Measurements from ENCODE around the gene CNOT9.

Gene CNOT9

GRCh38 chr2:218570850-218571249, 2.2 kb downstream of the CNOT9 start:
- DNase-seq (ENCODE audit: low read depth, low spot score): peak; percentile 47
- H3K4me3 ChIP-seq (ENCODE audit: low read depth, low read length): peak overlapping the region; percentile 93
- TF ChIP-seq, protein P1, sequence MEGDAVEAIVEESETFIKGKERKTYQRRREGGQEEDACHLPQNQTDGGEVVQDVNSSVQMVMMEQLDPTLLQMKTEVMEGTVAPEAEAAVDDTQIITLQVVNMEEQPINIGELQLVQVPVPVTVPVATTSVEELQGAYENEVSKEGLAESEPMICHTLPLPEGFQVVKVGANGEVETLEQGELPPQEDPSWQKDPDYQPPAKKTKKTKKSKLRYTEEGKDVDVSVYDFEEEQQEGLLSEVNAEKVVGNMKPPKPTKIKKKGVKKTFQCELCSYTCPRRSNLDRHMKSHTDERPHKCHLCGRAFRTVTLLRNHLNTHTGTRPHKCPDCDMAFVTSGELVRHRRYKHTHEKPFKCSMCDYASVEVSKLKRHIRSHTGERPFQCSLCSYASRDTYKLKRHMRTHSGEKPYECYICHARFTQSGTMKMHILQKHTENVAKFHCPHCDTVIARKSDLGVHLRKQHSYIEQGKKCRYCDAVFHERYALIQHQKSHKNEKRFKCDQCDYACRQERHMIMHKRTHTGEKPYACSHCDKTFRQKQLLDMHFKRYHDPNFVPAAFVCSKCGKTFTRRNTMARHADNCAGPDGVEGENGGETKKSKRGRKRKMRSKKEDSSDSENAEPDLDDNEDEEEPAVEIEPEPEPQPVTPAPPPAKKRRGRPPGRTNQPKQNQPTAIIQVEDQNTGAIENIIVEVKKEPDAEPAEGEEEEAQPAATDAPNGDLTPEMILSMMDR (IDR thresholded peaks at IDR 0.05; ENCODE audit: low read depth, low read length): no peak
- in situ Hi-C loops (cut with HindIII; ENCODE audit: low sequenced_read_pairs): no loop called here

DNA sequence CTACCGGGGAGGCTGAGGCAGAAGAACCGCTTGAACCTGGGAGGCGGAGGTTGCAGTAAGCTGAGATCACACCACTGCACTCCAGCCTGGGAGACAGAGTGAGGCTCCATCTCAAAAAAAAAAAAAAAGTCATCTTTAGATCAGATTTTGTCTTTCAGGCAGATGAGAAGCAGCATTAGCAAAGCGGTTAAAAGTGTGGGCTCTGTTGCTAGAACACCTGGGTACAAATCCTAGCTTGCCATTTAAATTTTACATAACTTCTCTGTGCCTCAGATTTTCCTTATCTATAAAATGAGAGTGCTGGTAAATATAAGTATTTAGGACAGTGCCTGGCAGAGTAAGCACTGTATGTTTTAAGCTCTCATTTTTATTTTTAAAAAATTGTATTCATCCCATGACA, 8.2 kb downstream of the CNOT9 start:
- no peak for DNase-seq (ENCODE audit: low read depth, low spot score)
- no peak overlapping the region for H3K4me3 ChIP-seq (ENCODE audit: low read depth, low read length)
- TF ChIP-seq, protein P1 (IDR thresholded peaks at IDR 0.05; ENCODE audit: low read depth, low read length): no peak
- in situ Hi-C loops (cut with HindIII; ENCODE audit: low sequenced_read_pairs): no loop called here

DNA sequence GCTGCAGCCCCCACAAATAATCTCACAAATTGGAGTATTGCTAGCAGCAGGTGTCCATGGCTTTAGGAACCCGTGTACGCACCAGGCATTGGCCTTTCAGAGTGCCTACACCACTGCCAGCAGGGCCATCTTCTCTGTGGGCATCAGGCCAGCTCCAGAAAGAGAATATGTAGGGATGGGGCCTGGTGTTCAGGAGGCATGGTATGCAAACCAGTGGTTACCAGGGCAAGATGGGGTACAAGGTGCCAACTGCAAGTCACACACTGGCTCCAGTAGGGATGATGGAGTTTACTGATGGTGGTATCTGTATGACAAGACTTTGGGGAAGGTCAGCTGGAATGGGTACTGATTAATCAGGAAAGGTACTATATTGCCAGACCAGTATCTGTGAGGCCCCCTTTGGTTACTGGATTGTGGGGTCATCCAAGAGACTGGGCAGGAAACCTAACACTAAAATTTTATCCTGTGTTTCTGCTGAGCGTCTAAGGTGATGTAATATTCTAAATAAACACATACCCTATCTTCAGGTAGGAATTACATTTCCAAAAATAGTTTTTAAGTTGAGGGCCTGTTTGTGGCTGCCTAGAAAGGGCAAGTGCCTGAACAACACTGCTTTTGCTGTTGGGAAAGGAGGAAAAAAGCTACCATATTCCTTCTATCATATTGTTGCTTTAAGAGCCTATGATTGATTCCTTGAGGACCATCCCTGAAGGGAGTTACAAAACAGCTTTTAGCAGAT, 9.0 kb downstream of the CNOT9 start:
- TF ChIP-seq, protein P1 (IDR thresholded peaks at IDR 0.05; ENCODE audit: low read depth, low read length): no peak
- no peak for DNase-seq (ENCODE audit: low read depth, low spot score)
- in situ Hi-C loops (cut with HindIII; ENCODE audit: low sequenced_read_pairs): no loop called here
- no peak overlapping the region for H3K4me3 ChIP-seq (ENCODE audit: low read depth, low read length)

- H3K4me3 ChIP-seq (ENCODE audit: low read depth, low read length): no peak overlapping the region
- in situ Hi-C loops (cut with HindIII; ENCODE audit: low sequenced_read_pairs): no loop called here
- DNase-seq (ENCODE audit: low read depth, low spot score): no peak
- TF ChIP-seq, protein P1 (IDR thresholded peaks at IDR 0.05; ENCODE audit: low read depth, low read length): no peak
These were observed 9.7 kb downstream of the CNOT9 start for GRCh38 chr2:218578272-218578877.

DNA sequence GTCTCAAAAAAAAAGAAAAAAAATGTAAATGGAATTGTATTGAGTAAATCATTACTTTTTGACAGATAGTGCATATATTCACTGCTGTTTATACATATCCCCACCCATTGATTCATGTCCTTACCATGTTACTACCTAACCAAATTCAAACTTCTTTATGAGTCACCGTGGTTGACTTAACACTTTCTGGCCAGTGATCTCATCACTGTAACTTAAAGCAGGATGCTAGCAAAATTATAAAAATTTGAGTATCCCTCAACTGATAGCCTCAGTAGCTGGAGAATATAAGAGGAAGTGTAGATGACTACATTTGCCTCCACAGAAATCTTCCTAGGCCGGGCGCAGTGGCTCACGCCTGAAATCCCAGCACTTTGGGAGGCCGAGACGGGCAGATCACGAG, 13.4 kb downstream of the CNOT9 start:
- H3K4me3 ChIP-seq (ENCODE audit: low read depth, low read length): no peak overlapping the region
- DNase-seq (ENCODE audit: low read depth, low spot score): peak; percentile 79
- in situ Hi-C loops (cut with HindIII; ENCODE audit: low sequenced_read_pairs): no loop called here
- TF ChIP-seq, protein P1 (IDR thresholded peaks at IDR 0.05; ENCODE audit: low read depth, low read length): no peak

GRCh38 chr2:218583983-218584850, 15.6 kb downstream of the CNOT9 start:
- no peak for DNase-seq (ENCODE audit: low read depth, low spot score)
- H3K4me3 ChIP-seq (ENCODE audit: low read depth, low read length): no peak overlapping the region
- in situ Hi-C loops (cut with HindIII; ENCODE audit: low sequenced_read_pairs): no loop called here
- TF ChIP-seq, protein P1 (IDR thresholded peaks at IDR 0.05; ENCODE audit: low read depth, low read length): no peak
